WTC11 (cell line): ENCODE results near the gene RARA.

Experiments used
- CTCF ChIP-seq: fragments of 200-600 bp; IDR thresholded peaks from 2 replicates; pipeline ENCODE4 v1.8.0; 2022; ENCODE audit warnings: antibody characterized with exemption
- TF ChIP-seq, protein P1 (sequence below): sonication (generic); formaldehyde crosslinking; conservative IDR thresholded peaks from 2 replicates; pipeline ENCODE4 v1.8.1; 2023; ENCODE audit warnings: mild to moderate bottlenecking, low read depth, missing genetic modification reagents, moderate library complexity

GRCh38 chr17:40355804-40356758 lies 47.1 kb downstream of the RARA start:
- no peak for TF ChIP-seq CTCF
- TF ChIP-seq, protein P1, sequence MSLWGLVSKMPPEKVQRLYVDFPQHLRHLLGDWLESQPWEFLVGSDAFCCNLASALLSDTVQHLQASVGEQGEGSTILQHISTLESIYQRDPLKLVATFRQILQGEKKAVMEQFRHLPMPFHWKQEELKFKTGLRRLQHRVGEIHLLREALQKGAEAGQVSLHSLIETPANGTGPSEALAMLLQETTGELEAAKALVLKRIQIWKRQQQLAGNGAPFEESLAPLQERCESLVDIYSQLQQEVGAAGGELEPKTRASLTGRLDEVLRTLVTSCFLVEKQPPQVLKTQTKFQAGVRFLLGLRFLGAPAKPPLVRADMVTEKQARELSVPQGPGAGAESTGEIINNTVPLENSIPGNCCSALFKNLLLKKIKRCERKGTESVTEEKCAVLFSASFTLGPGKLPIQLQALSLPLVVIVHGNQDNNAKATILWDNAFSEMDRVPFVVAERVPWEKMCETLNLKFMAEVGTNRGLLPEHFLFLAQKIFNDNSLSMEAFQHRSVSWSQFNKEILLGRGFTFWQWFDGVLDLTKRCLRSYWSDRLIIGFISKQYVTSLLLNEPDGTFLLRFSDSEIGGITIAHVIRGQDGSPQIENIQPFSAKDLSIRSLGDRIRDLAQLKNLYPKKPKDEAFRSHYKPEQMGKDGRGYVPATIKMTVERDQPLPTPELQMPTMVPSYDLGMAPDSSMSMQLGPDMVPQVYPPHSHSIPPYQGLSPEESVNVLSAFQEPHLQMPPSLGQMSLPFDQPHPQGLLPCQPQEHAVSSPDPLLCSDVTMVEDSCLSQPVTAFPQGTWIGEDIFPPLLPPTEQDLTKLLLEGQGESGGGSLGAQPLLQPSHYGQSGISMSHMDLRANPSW (CRISPR knock-in tag): no peak
